ELF-1 (cell line): ENCODE measurements around the gene GNAI3.
A peak's percentile ranks its signal among the peaks of the same experiment; 100 is the strongest.

Experiments used
- DNase-seq: peaks from one replicate; pipeline ENCODE4 v3.0.0-alpha.2; 2016; ENCODE audit warnings: low read depth, low spot score

GNAI3 gene

GRCh38 chr1:109598156-109598555, 49.7 kb downstream of the GNAI3 start:
- no peak for DNase-seq

- peak; percentile 56 for DNase-seq
Observed at GRCh38 chr1:109598655-109599054, 50.2 kb downstream of the GNAI3 start.

- DNase-seq, result no peak
Observed at GRCh38 chr1:109603229-109603628, 54.8 kb downstream of the GNAI3 start.

GRCh38 chr1:109605381-109605780, 57.0 kb downstream of the GNAI3 start:
- no peak for DNase-seq

- DNase-seq, result no peak
Observed at GRCh38 chr1:109609881-109610280, 61.5 kb downstream of the GNAI3 start.

GRCh38 chr1:109610609-109611307, 62.3 kb downstream of the GNAI3 start:
- DNase-seq, result peak; percentile 55

- no peak for DNase-seq
Observed at GRCh38 chr1:109611308-109611990, 63.0 kb downstream of the GNAI3 start.

- DNase-seq, result no peak
Observed at GRCh38 chr1:109613361-109614147, 65.1 kb downstream of the GNAI3 start.

- DNase-seq, result no peak
Observed at GRCh38 chr1:109615879-109616278, 67.5 kb downstream of the GNAI3 start.

GRCh38 chr1:109616391-109616790, 68.0 kb downstream of the GNAI3 start:
- no peak for DNase-seq

GRCh38 chr1:109617291-109617801, 68.9 kb downstream of the GNAI3 start:
- peak; percentile 67 for DNase-seq

- no peak for DNase-seq
Observed at GRCh38 chr1:109618661-109619575, 70.5 kb downstream of the GNAI3 start.

GRCh38 chr1:109619576-109620400, 71.4 kb downstream of the GNAI3 start, which contains the start of the genes AMPD2 and GNAT2:
AMPD2 (plus strand) TSS chr1:109619837; CDS start chr1:109621176, 1,339 bp downstream.
GNAT2 (minus strand) TSS chr1:109619616; CDS start chr1:109612870, 6,746 bp downstream.
- DNase-seq, result peak; percentile 80

- DNase-seq, result peak; percentile 54
Observed at GRCh38 chr1:109620401-109620791, 72.0 kb downstream of the GNAI3 start.

GRCh38 chr1:109620841-109621286, 72.4 kb downstream of the GNAI3 start:
- DNase-seq, result peak; percentile 86

- no peak for DNase-seq
Observed at GRCh38 chr1:109621379-109622136, 73.1 kb downstream of the GNAI3 start.

- DNase-seq, result no peak
Observed at GRCh38 chr1:109622137-109622892, 73.9 kb downstream of the GNAI3 start.

- DNase-seq, result no peak
Observed at GRCh38 chr1:109622895-109623294, 74.5 kb downstream of the GNAI3 start.
